OCI-LY1 (cell line): ENCODE measurements around the gene SNTG2.

Experiments used
- CTCF ChIP-seq: fragments of 200-600 bp; sonication (generic), shearing (Covaris generic); IDR thresholded peaks from 2 replicates; pipeline ENCODE4 v1.5.1; 2017; ENCODE audit warnings: mild to moderate bottlenecking, antibody characterized with exemption, low read length, moderate library complexity, mixed read lengths
- EZH2 ChIP-seq: fragments of 200-600 bp; sonication (generic), shearing (Covaris generic); IDR thresholded peaks from 2 replicates; pipeline ENCODE4 v1.8.0; 2017; ENCODE audit warnings: borderline replicate concordance, mixed run types, mild to moderate bottlenecking, antibody characterized with exemption, low read length, moderate library complexity, mixed read lengths

DNA sequence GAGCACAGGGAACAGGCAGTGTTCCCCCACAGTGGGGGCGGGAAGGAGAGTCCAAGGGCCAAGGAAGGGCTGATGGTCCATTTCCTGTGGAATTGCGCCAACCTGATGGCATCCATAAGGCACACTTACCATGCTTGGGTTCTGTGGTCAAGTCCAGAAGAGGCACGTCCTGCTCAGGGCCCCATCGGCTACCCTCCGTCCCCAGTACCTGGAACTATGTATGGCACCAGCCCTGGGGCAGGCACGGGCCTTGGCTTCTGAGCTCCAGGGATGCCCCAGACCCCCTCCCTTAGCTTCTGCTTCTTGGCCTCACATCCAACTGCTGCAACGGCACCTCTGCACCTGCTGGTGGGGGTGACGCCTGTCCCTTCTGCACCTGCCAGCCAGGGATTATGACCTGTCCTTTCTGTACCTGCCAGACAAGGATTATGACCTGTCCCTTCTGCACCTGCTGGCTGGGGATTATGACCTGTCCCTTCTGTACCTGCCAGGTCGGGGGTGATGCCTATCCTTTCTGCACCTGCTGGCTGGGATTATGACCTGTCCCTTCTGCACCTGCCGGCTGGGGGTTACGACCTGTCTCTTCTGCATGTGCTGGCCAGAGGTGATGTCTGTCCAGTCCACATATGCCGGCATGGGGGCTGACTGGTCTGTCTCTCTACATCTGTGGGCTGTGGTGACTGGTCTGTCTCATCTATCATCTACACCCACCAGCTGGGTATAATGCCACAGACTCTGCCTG, 45.4 kb upstream of the SNTG2 start:
- TF ChIP-seq EZH2: no peak
- no peak for TF ChIP-seq CTCF
